ENCODE results near the gene BCL7A.

GRCh38 chr12:122035292-122035691 lies 13.6 kb downstream of the BCL7A start:
- no peak for TF ChIP-seq CTCF (IDR thresholded peaks at IDR 0.05)
- TF ChIP-seq ZBTB33 (IDR thresholded peaks at IDR 0.05; ENCODE audit: borderline replicate concordance, low read depth): no peak
- no peak for TF ChIP-seq IRF3 (IDR thresholded peaks at IDR 0.05; ENCODE audit: low read depth, low read length)
- no peak for TF ChIP-seq MAX (IDR thresholded peaks at IDR 0.05; ENCODE audit: low read depth)
- TF ChIP-seq EZH2phosphoT487 (IDR thresholded peaks at IDR 0.05; ENCODE audit: borderline replicate concordance, low read depth): no peak
- TF ChIP-seq EP300 (IDR thresholded peaks at IDR 0.05; ENCODE audit: borderline replicate concordance in 1 of 2, low read depth in 1 of 2, low read length in 1 of 2): no peak
- no peak for TF ChIP-seq REST (IDR thresholded peaks at IDR 0.05; ENCODE audit: low read depth, low read length)
- TF ChIP-seq MXI1 (IDR thresholded peaks at IDR 0.05; ENCODE audit: low read depth, low read length): no peak
- no peak for TF ChIP-seq TAF1 (IDR thresholded peaks at IDR 0.05; ENCODE audit: borderline replicate concordance, low read depth, low read length)
- TF ChIP-seq JUND (IDR thresholded peaks at IDR 0.05): no peak
- TF ChIP-seq FOXM1 (IDR thresholded peaks at IDR 0.05; ENCODE audit: low read depth): no peak
- TF ChIP-seq NFIC (IDR thresholded peaks at IDR 0.05; ENCODE audit: borderline replicate concordance): no peak
- TF ChIP-seq NRF1 (IDR thresholded peaks at IDR 0.05; ENCODE audit: low read depth, low read length): no peak
- TF ChIP-seq RAD21 (IDR thresholded peaks at IDR 0.05; ENCODE audit: low read length): no peak
